ENCODE data around the gene ZNF471. TPM values are rescaled to one million over a fixed set of nuclear protein-coding genes. Genes with fewer than 3 reads are reported as not detected.

ZNF471 gene
- total RNA-seq, result not detected in 3 replicates

GRCh38 chr19:56507446-56508289 is at the start of gene ZNF471:
Gene ZNF471 (plus strand): TSS chr19:56507855. CDS start chr19:56511572, 3,717 bp downstream.
- H3K4me3 Mint-ChIP-seq, result no peak within 1 kb of the TSS
- H3K27ac Mint-ChIP-seq, result no peak within 1 kb of the TSS
- H3K9me3 Mint-ChIP-seq, result peaks cover 39% of the 10 kb centered on the region
- no peak for TF ChIP-seq CTCF (IDR thresholded peaks at IDR 0.05; ENCODE audit: unreplicated experiment)
- peaks cover 3% of the 10 kb centered on the region for H3K36me3 Mint-ChIP-seq
- H3K4me1 Mint-ChIP-seq, result no peaks in the 10 kb centered on the region
- H3K27me3 Mint-ChIP-seq (ENCODE audit: low read depth), result no peaks in the 10 kb centered on the region
- no peak for DNase-seq (ENCODE audit: low spot score in 2 of 2, unreplicated experiment in 2 of 2)

- DNase-seq (ENCODE audit: low spot score in 2 of 2, unreplicated experiment in 2 of 2), result no peak
- Mint-ChIP-seq H3K36me3 (peaks cover 10% of the 10 kb centered on the region), H3K4me1 (no peaks in the 10 kb centered on the region), H3K4me3 (no peak overlapping the region), H3K27me3 (ENCODE audit: low read depth) (no peaks in the 10 kb centered on the region), H3K9me3 (peaks cover 72% of the 10 kb centered on the region), H3K27ac (no peak overlapping the region)
- TF ChIP-seq CTCF (IDR thresholded peaks at IDR 0.05; ENCODE audit: unreplicated experiment), result no peak
Measured at GRCh38 chr19:56474308-56474707, 33.3 kb upstream of the ZNF471 start.

- H3K4me3 Mint-ChIP-seq, result no peak overlapping the region
- H3K9me3 Mint-ChIP-seq, result peaks cover 82% of the 10 kb centered on the region
- H3K27me3 Mint-ChIP-seq (ENCODE audit: low read depth), result no peaks in the 10 kb centered on the region
- H3K27ac Mint-ChIP-seq, result no peak overlapping the region
- DNase-seq (ENCODE audit: low spot score in 2 of 2, unreplicated experiment in 2 of 2), result no peak
- peaks cover 10% of the 10 kb centered on the region for H3K36me3 Mint-ChIP-seq
- H3K4me1 Mint-ChIP-seq, result no peaks in the 10 kb centered on the region
- no peak for TF ChIP-seq CTCF (IDR thresholded peaks at IDR 0.05; ENCODE audit: unreplicated experiment)
Measured at GRCh38 chr19:56476093-56476492, 31.6 kb upstream of the ZNF471 start.

- no peak within 1 kb of the TSS for H3K4me3 Mint-ChIP-seq
- DNase-seq (ENCODE audit: low spot score in 2 of 2, unreplicated experiment in 2 of 2), result no peak
- H3K27ac Mint-ChIP-seq, result no peak within 1 kb of the TSS
- H3K9me3 Mint-ChIP-seq, result peaks cover 79% of the 10 kb centered on the region
- TF ChIP-seq CTCF (IDR thresholded peaks at IDR 0.05; ENCODE audit: unreplicated experiment), result no peak
- peaks cover 10% of the 10 kb centered on the region for H3K36me3 Mint-ChIP-seq
- H3K4me1 Mint-ChIP-seq, result no peaks in the 10 kb centered on the region
- H3K27me3 Mint-ChIP-seq (ENCODE audit: low read depth), result no peaks in the 10 kb centered on the region
Measured at GRCh38 chr19:56476651-56477428, 30.8 kb upstream of the ZNF471 start, which contains the start of gene ZNF667. Gene ZNF667 (minus strand): TSS chr19:56477345. CDS start chr19:56462370, 14,975 bp downstream.

GRCh38 chr19:56477429-56478338 is 30.0 kb upstream of the ZNF471 start:
- DNase-seq (ENCODE audit: low spot score in 2 of 2, unreplicated experiment in 2 of 2), result no peak
- no peak for TF ChIP-seq CTCF (IDR thresholded peaks at IDR 0.05; ENCODE audit: unreplicated experiment)
- Mint-ChIP-seq H3K4me1 (no peaks in the 10 kb centered on the region), H3K27ac (no peak overlapping the region), H3K27me3 (ENCODE audit: low read depth) (no peaks in the 10 kb centered on the region), H3K9me3 (peaks cover 73% of the 10 kb centered on the region), H3K4me3 (no peak overlapping the region), H3K36me3 (peaks cover 10% of the 10 kb centered on the region)

Data from mesothelial cell of epicardium (in vitro differentiated cells).